ENCODE data around the gene FAM187B. TPM values are rescaled to one million over a fixed set of nuclear protein-coding genes. Genes with fewer than 3 reads are reported as not detected.

FAM187B gene
- polyA plus RNA-seq, 1 donor (not counting 4 experiments of a cell fraction or from before 2014, with no cell fraction given) = not detected

GRCh38 chr19:35274323-35274722 is 45.8 kb upstream of the FAM187B start:
- H3K9me3 ChIP-seq (ENCODE audit: control insufficient read depth, low read depth, low read length) = no peaks in the 10 kb centered on the region
- H3K4me2 ChIP-seq (ENCODE audit: control insufficient read depth, extremely low read depth, insufficient read depth, low read depth, low read length) = no peak overlapping the region
- H3K79me2 ChIP-seq (ENCODE audit: control insufficient read depth, insufficient read depth, low read length) = peaks cover 3% of the 10 kb centered on the region
- TF ChIP-seq EZH2 (IDR thresholded peaks at IDR 0.05; ENCODE audit: low read length) = no peak
- FAIRE-seq (no peak), DNase-seq (ENCODE audit: low read depth, low spot score) (no peak)
- no peak overlapping the region for H3K27ac ChIP-seq (ENCODE audit: control insufficient read depth, insufficient read depth, low read length)
- no peaks in the 10 kb centered on the region for H3K9me1 ChIP-seq (ENCODE audit: control insufficient read depth, extremely low read depth, insufficient read depth, low read length)
- H3K4me3 ChIP-seq (ENCODE audit: control insufficient read depth in 2 of 3, extremely low read depth in 1 of 3, insufficient read depth in 2 of 3, low read depth in 1 of 3, low read length in 3 of 3) = no peak overlapping the region
- H2AFZ ChIP-seq (ENCODE audit: control insufficient read depth, low read length) = no peak overlapping the region
- H3K9ac ChIP-seq (ENCODE audit: control insufficient read depth, extremely low read depth, insufficient read depth, low read length) = no peak overlapping the region
- H4K20me1 ChIP-seq (ENCODE audit: control insufficient read depth, extremely low read depth, insufficient read depth, low read length) = no peaks in the 10 kb centered on the region
- H3K4me1 ChIP-seq (ENCODE audit: control insufficient read depth, extremely low read depth, insufficient read depth, low read length) = no peaks in the 10 kb centered on the region
- no peaks in the 10 kb centered on the region for H3K27me3 ChIP-seq (ENCODE audit: control insufficient read depth, extremely low read depth, insufficient read depth, low read length)
- dilution Hi-C loops (cut with MboI; ENCODE audit: extremely low pct_ligation_motif_present, low sequenced_read_pairs) = no loop called here
- peaks cover 26 to 36% of the 10 kb centered on the region in 2 experiments for H3K36me3 ChIP-seq (ENCODE audit: control insufficient read depth in 2 of 2, extremely low read depth in 1 of 2, insufficient read depth in 2 of 2, low read length in 2 of 2)

GRCh38 chr19:35273686-35274259 is 45.2 kb upstream of the FAM187B start:
- H4K20me1 ChIP-seq (ENCODE audit: control insufficient read depth, extremely low read depth, insufficient read depth, low read length) = no peaks in the 10 kb centered on the region
- no peak overlapping the region for H3K4me2 ChIP-seq (ENCODE audit: control insufficient read depth, extremely low read depth, insufficient read depth, low read depth, low read length)
- H3K9ac ChIP-seq (ENCODE audit: control insufficient read depth, extremely low read depth, insufficient read depth, low read length) = no peak overlapping the region
- H3K9me1 ChIP-seq (ENCODE audit: control insufficient read depth, extremely low read depth, insufficient read depth, low read length) = no peaks in the 10 kb centered on the region
- DNase-seq (ENCODE audit: low read depth, low spot score) (no peak), FAIRE-seq (no peak)
- no peak overlapping the region for H3K27ac ChIP-seq (ENCODE audit: control insufficient read depth, insufficient read depth, low read length)
- H2AFZ ChIP-seq (ENCODE audit: control insufficient read depth, low read length) = no peak overlapping the region
- H3K9me3 ChIP-seq (ENCODE audit: control insufficient read depth, low read depth, low read length) = no peaks in the 10 kb centered on the region
- H3K4me3 ChIP-seq (ENCODE audit: control insufficient read depth in 2 of 3, extremely low read depth in 1 of 3, insufficient read depth in 2 of 3, low read depth in 1 of 3, low read length in 3 of 3) = no peak overlapping the region
- dilution Hi-C loops (cut with MboI; ENCODE audit: extremely low pct_ligation_motif_present, low sequenced_read_pairs) = no loop called here
- H3K36me3 ChIP-seq (ENCODE audit: control insufficient read depth in 2 of 2, extremely low read depth in 1 of 2, insufficient read depth in 2 of 2, low read length in 2 of 2) = peaks cover 26 to 32% of the 10 kb centered on the region in 2 experiments
- no peaks in the 10 kb centered on the region for H3K27me3 ChIP-seq (ENCODE audit: control insufficient read depth, extremely low read depth, insufficient read depth, low read length)
- peaks cover 3% of the 10 kb centered on the region for H3K79me2 ChIP-seq (ENCODE audit: control insufficient read depth, insufficient read depth, low read length)
- no peaks in the 10 kb centered on the region for H3K4me1 ChIP-seq (ENCODE audit: control insufficient read depth, extremely low read depth, insufficient read depth, low read length)
- no peak for TF ChIP-seq CTCF (optimal IDR thresholded peaks at IDR 0.05 in 1 of 3, IDR thresholded peaks at IDR 0.05 in 1 of 3, conservative IDR thresholded peaks at IDR 0.05 in 1 of 3; ENCODE audit: extremely low read depth in 1 of 3, insufficient read depth in 2 of 3, low read length in 3 of 3)
- TF ChIP-seq EZH2 (IDR thresholded peaks at IDR 0.05; ENCODE audit: low read length) = no peak
